GM23338 (cell line): ENCODE data around the gene TCP11. TPM values are rescaled to one million over a fixed set of nuclear protein-coding genes. Genes with fewer than 3 reads are reported as not detected.
A peak's percentile ranks its signal among the peaks of the same experiment; 100 is the strongest.

Experiments used
- ATAC-seq: fragments of 200-7000 bp; cut with Tn5 transposase; 3 replicates; pipeline ENCODE4 v1.9.1; 2020
- DNase-seq: peaks from one replicate; pipeline ENCODE4 v3.0.0-alpha.2; 2015; ENCODE audit warnings: low spot score
- H2AFZ ChIP-seq: fragments of 200-600 bp; sonication (generic); 2 replicates; pipeline ENCODE4 v1.8.0; 2016; ENCODE audit warnings: antibody characterized with exemption, mild to moderate bottlenecking, moderate library complexity
- H3F3A ChIP-seq: fragments of 200-600 bp; sonication (generic); replicated peaks from 2 replicates; pipeline ENCODE4 v1.8.0; 2017; ENCODE audit warnings: antibody characterized with exemption, mixed run types, low read depth
- H3K27ac ChIP-seq: fragments of 200-600 bp; sonication (generic); 2 replicates; pipeline ENCODE4 v1.6.1; 2016; ENCODE audit warnings: low read depth
- H3K27me3 ChIP-seq: fragments of 200-600 bp; sonication (generic); 2 replicates; pipeline ENCODE4 v1.8.0; 2016; ENCODE audit warnings: mild to moderate bottlenecking, mixed run types, moderate library complexity; ENCODE audit not compliant: insufficient read depth
- H3K36me3 ChIP-seq: fragments of 200-600 bp; sonication (generic); 2 replicates; pipeline ENCODE4 v1.8.0; 2016; ENCODE audit warnings: mild to moderate bottlenecking; ENCODE audit not compliant: insufficient read depth
- H3K4me1 ChIP-seq: fragments of 200-600 bp; sonication (generic); 2 replicates; pipeline ENCODE4 v1.8.0; 2016; ENCODE audit warnings: mild to moderate bottlenecking, moderate library complexity; ENCODE audit not compliant: insufficient read depth
- H3K4me2 ChIP-seq: fragments of 200-600 bp; sonication (generic); 2 replicates; pipeline ENCODE4 v1.7.1; 2017; ENCODE audit warnings: mixed run types
- H3K4me3 ChIP-seq: fragments of 200-600 bp; sonication (generic); 2 replicates; pipeline ENCODE4 v1.6.1; 2016; ENCODE audit warnings: mixed run types
- H3K79me2 ChIP-seq: fragments of 200-600 bp; sonication (generic); replicated peaks from 2 replicates; pipeline ENCODE4 v1.8.0; 2017; ENCODE audit warnings: mild to moderate bottlenecking; ENCODE audit not compliant: insufficient read depth
- H3K9me2 ChIP-seq: fragments of 200-600 bp; sonication (generic); 2 replicates; pipeline ENCODE4 v1.8.0; 2017; ENCODE audit not compliant: insufficient read depth
- H4K20me1 ChIP-seq: fragments of 200-600 bp; sonication (generic); replicated peaks from 2 replicates; pipeline ENCODE4 v1.8.0; 2017; ENCODE audit warnings: mild to moderate bottlenecking; ENCODE audit not compliant: insufficient read depth
- H3K27ac Mint-ChIP-seq: 2 replicates; pipeline ENCODE4 v1.8.0; 2020; ENCODE audit warnings: inconsistent platforms, mild to moderate bottlenecking, moderate library complexity, mixed read lengths
- H3K27me3 Mint-ChIP-seq: 3 replicates; pipeline ENCODE4 v1.8.0; 2022; ENCODE audit warnings: low read depth, mild to moderate bottlenecking, moderate library complexity, mixed read lengths, inconsistent platforms; ENCODE audit not compliant: insufficient read depth, poor library complexity
- H3K36me3 Mint-ChIP-seq: 3 replicates; pipeline ENCODE4 v1.8.0; 2021; ENCODE audit warnings: low read depth, mild to moderate bottlenecking, inconsistent platforms, moderate library complexity, mixed read lengths
- H3K4me1 Mint-ChIP-seq: 3 replicates; pipeline ENCODE4 v1.8.0; 2020; ENCODE audit warnings: mild to moderate bottlenecking, inconsistent platforms, mixed read lengths
- H3K4me3 Mint-ChIP-seq: 3 replicates; pipeline ENCODE4 v1.8.0; 2021; ENCODE audit warnings: moderate library complexity, mild to moderate bottlenecking, inconsistent platforms, mixed read lengths
- H3K9me3 Mint-ChIP-seq: 3 replicates; pipeline ENCODE4 v1.8.0; 2020; ENCODE audit warnings: moderate library complexity, mild to moderate bottlenecking, inconsistent platforms, mixed read lengths
- ETS1 ChIP-seq: IDR thresholded peaks from 2 replicates; pipeline ENCODE4 v1.6.1; 2016; ENCODE audit warnings: antibody characterized with exemption
- EZH2 ChIP-seq: fragments of 200-600 bp; sonication (generic); IDR thresholded peaks from one replicate; pipeline ENCODE4 v1.8.0; 2017; ENCODE audit warnings: antibody characterized with exemption, mild to moderate bottlenecking, low read depth; ENCODE audit not compliant: unreplicated experiment
- EZH2phosphoT487 ChIP-seq: fragments of 200-600 bp; sonication (generic); IDR thresholded peaks from one replicate; pipeline ENCODE4 v1.8.1; 2018; ENCODE audit warnings: antibody characterized with exemption; ENCODE audit not compliant: unreplicated experiment
- NANOG ChIP-seq: IDR thresholded peaks from 2 replicates; pipeline ENCODE4 v1.6.1; 2016; ENCODE audit warnings: antibody characterized with exemption, borderline replicate concordance
- POLR2AphosphoS5 ChIP-seq: IDR thresholded peaks from 2 replicates; pipeline ENCODE4 v1.6.1; 2016; ENCODE audit warnings: antibody characterized with exemption, low read depth
- ZNF331 ChIP-seq: fragments of 250-450 bp; sonication (Bioruptor Pico); IDR thresholded peaks from 2 replicates; pipeline ENCODE4 v1.5.0; 2020; ENCODE audit warnings: low read depth, mild to moderate bottlenecking, moderate library complexity
- ZNF462 ChIP-seq: fragments of 250-450 bp; sonication (Bioruptor Pico); IDR thresholded peaks from 2 replicates; pipeline ENCODE4 v1.5.0; 2020; ENCODE audit warnings: mild to moderate bottlenecking, moderate library complexity
- polyA plus RNA-seq: library from polyadenylated mRNA; unstranded; fragments of >200 nt; fragmentation: Nextera tagmentation; extraction: Ambion mirVana; gene quantifications from 2 replicates; pipeline ENCODE4 v1.2.1, GENCODE V29; 2016
- total RNA-seq: library from RNA; depleted of rRNA; stranded (reverse); fragments of >200 nt; shearing (Covaris generic); gene quantifications from 2 replicates; pipeline ENCODE4 v1.2.3, GENCODE V29; 2014
- TF ChIP-seq, protein P1 (sequence below), 2 experiments: fragments of 200-600 bp in 1 of 2; sonication (generic) in 1 of 2; conservative IDR thresholded peaks; 2 replicates each; pipeline versions ENCODE4 v1.5.1 to v1.6.1; 2016 to 2017; ENCODE audit warnings: antibody characterized with exemption in 2 of 2, low read depth in 2 of 2, mild to moderate bottlenecking in 2 of 2, moderate library complexity in 1 of 2

The TCP11 gene
- total and polyA plus RNA-seq, 2 experiments from 2014 or later: not detected

GRCh38 chr6:35093783-35094182, 47.4 kb downstream of the TCP11 start:
- Histone ChIP-seq H3K27ac (peak overlapping the region; percentile 39; the same call in 1 of the 2 replicates), H3K4me2 (no peak overlapping the region), H3K36me3 (no peaks in the 10 kb centered on the region), H3F3A (no peaks in the 10 kb centered on the region; the same call in 1 of the 2 replicates), H2AFZ (no peak overlapping the region), H3K79me2 (no peaks in the 10 kb centered on the region), H3K4me3 (no peak overlapping the region), H4K20me1 (no peaks in the 10 kb centered on the region), H3K9me2 (no peaks in the 10 kb centered on the region; the same call in 1 of the 2 replicates), H3K4me1 (peaks cover 14% of the 10 kb centered on the region), H3K27me3 (no peaks in the 10 kb centered on the region)
- H3K36me3 Mint-ChIP-seq: peaks cover under 1% of the 10 kb centered on the region; the same call in 1 of the 3 replicates
- H3K4me3 Mint-ChIP-seq: no peak overlapping the region
- H3K9me3 Mint-ChIP-seq: no peaks in the 10 kb centered on the region
- no peak for DNase-seq
- H3K27me3 Mint-ChIP-seq: no peaks in the 10 kb centered on the region
- TF ChIP-seq ZNF331 (CRISPR knock-in tag): no peak
- TF ChIP-seq NANOG: no peak
- no peak for TF ChIP-seq EZH2phosphoT487
- TF ChIP-seq, protein P1, sequence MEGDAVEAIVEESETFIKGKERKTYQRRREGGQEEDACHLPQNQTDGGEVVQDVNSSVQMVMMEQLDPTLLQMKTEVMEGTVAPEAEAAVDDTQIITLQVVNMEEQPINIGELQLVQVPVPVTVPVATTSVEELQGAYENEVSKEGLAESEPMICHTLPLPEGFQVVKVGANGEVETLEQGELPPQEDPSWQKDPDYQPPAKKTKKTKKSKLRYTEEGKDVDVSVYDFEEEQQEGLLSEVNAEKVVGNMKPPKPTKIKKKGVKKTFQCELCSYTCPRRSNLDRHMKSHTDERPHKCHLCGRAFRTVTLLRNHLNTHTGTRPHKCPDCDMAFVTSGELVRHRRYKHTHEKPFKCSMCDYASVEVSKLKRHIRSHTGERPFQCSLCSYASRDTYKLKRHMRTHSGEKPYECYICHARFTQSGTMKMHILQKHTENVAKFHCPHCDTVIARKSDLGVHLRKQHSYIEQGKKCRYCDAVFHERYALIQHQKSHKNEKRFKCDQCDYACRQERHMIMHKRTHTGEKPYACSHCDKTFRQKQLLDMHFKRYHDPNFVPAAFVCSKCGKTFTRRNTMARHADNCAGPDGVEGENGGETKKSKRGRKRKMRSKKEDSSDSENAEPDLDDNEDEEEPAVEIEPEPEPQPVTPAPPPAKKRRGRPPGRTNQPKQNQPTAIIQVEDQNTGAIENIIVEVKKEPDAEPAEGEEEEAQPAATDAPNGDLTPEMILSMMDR (conservative IDR thresholded peaks at IDR 0.05; ENCODE audit: low read depth in 2 of 2): no peak
- TF ChIP-seq EZH2: no peak
- TF ChIP-seq ETS1: no peak
- no peak for TF ChIP-seq ZNF462 (CRISPR knock-in tag)
- TF ChIP-seq POLR2AphosphoS5: no peak
- ATAC-seq: no peak; the same call in 2 of the 3 replicates
- peaks cover 54% of the 10 kb centered on the region for H3K4me1 Mint-ChIP-seq
- no peak overlapping the region for H3K27ac Mint-ChIP-seq
